GM12878 (cell line): ENCODE data around the gene UQCR11. TPM values are rescaled to one million over a fixed set of nuclear protein-coding genes. Genes with fewer than 3 reads are reported as not detected.

Experiments
- ATAC-seq: fragments of 200-7000 bp; cut with Tn5 transposase; 3 replicates; pipeline ENCODE4 v1.9.1; 2020; ENCODE audit warnings: mild to moderate bottlenecking, moderate library complexity
- BruUV-seq: library from RNA; stranded (reverse); fragments of 400-500 nt; replicated peaks from 2 replicates; lab custom pipeline; 2021; lab: Mats Ljungman, UMichigan
- CTCF ChIA-PET: fragments of 300-600 bp; sonication (Branson Sonifier 250); formaldehyde crosslinking; extraction: SDS; loops from one replicate; lab custom pipeline; 2021; ENCODE audit warnings: inconsistent platforms; lab: Yijun Ruan, JAX
- POLR2A ChIA-PET: fragments of 350-600 bp; formaldehyde crosslinking; extraction: SDS; loops from one replicate; lab custom pipeline; 2021; ENCODE audit warnings: inconsistent platforms; lab: Charles Lee
- RAD21 ChIA-PET: fragments of 300-600 bp; sonication (Branson Sonifier 250); formaldehyde crosslinking; loops from one replicate; lab custom pipeline; 2023; ENCODE audit warnings: antibody characterized with exemption; ENCODE audit not compliant: unreplicated experiment; lab: Charles Lee
- SMC1A ChIA-PET: fragments of 300-600 bp; sonication (Branson Sonifier 250); formaldehyde crosslinking; loops from one replicate; lab custom pipeline; 2023; ENCODE audit not compliant: unreplicated experiment, uncharacterized antibody; lab: Charles Lee
- DNase-seq: peaks from one replicate; pipeline ENCODE4 v3.0.0-alpha.2; 2011; ENCODE audit warnings: low read depth, low spot score
- FAIRE-seq: peaks from 3 replicates; lab custom pipeline; 2011; peaks lifted over from hg19 to GRCh38; lab: Jason Lieb, UNC
- H2AFZ ChIP-seq: 2 replicates; pipeline ENCODE4 v1.6.0; 2011; ENCODE audit warnings: low read depth, low read length, control low read depth; ENCODE audit not compliant: control insufficient read depth
- H3K27ac ChIP-seq: 2 replicates; pipeline ENCODE4 v1.5.1; 2011; ENCODE audit warnings: control low read depth; ENCODE audit not compliant: control insufficient read depth, insufficient read depth
- H3K27me3 ChIP-seq, 2 experiments: replicated peaks in 1 of 2; 2 replicates each; pipeline versions ENCODE4 v1.6.0 to v1.6.1; 2011; ENCODE audit warnings: low read length in 1 of 2; ENCODE audit not compliant: control insufficient read depth in 2 of 2, insufficient read depth in 2 of 2
- H3K36me3 ChIP-seq, 2 experiments: 2 replicates each; pipeline ENCODE4 v1.5.1; 2011; ENCODE audit warnings: low read length in 1 of 2; ENCODE audit not compliant: control insufficient read depth in 2 of 2, insufficient read depth in 2 of 2
- H3K4me1 ChIP-seq: 2 replicates; pipeline ENCODE4 v1.6.1; 2011; ENCODE audit warnings: mild to moderate bottlenecking, low read length, moderate library complexity, mixed read lengths; ENCODE audit not compliant: control insufficient read depth, insufficient read depth
- H3K4me2 ChIP-seq: 2 replicates; pipeline ENCODE4 v1.6.0; 2011; ENCODE audit warnings: control low read depth; ENCODE audit not compliant: control insufficient read depth, insufficient read depth
- H3K4me3 ChIP-seq: fragments of 200-600 bp; sonication (generic); 2 replicates; pipeline ENCODE4 v1.5.1; 2016
- H3K79me2 ChIP-seq: 2 replicates; pipeline ENCODE4 v1.6.0; 2011; ENCODE audit warnings: low read length; ENCODE audit not compliant: control insufficient read depth, insufficient read depth
- H3K9ac ChIP-seq: 2 replicates; pipeline ENCODE4 v1.8.0; 2011; ENCODE audit warnings: low read length, control low read depth, mixed read lengths; ENCODE audit not compliant: control insufficient read depth, insufficient read depth
- H3K9me3 ChIP-seq: replicated peaks from 3 replicates; pipeline ENCODE4 v1.5.1; 2011; ENCODE audit warnings: mild to moderate bottlenecking, low read length; ENCODE audit not compliant: control insufficient read depth, insufficient read depth
- H4K20me1 ChIP-seq: 2 replicates; pipeline ENCODE4 v1.6.0; 2011; ENCODE audit not compliant: control insufficient read depth, insufficient read depth
- CEBPB ChIP-seq, 2 experiments: fragments of 150-350 bp in 1 of 2; IDR thresholded peaks; 2 replicates each; pipeline ENCODE4 v1.6.1; 2012 to 2014; ENCODE audit warnings: low read depth in 2 of 2, low read length in 2 of 2, borderline replicate concordance in 1 of 2, inconsistent platforms in 1 of 2
- EED ChIP-seq: sonication (generic); IDR thresholded peaks from 2 replicates; pipeline ENCODE4 v1.6.1; 2016; ENCODE audit warnings: antibody characterized with exemption, low read depth
- EGR1 ChIP-seq, 2 experiments: IDR thresholded peaks; 1 replicate in 1 of 2; 2 replicates in 1 of 2; pipeline ENCODE4 v1.6.1; 2011 to 2012; ENCODE audit warnings: low read depth in 2 of 2, low read length in 2 of 2, borderline replicate concordance in 1 of 2, mild to moderate bottlenecking in 1 of 2, moderate library complexity in 1 of 2
- NRF1 ChIP-seq: conservative IDR thresholded peaks from 2 replicates; pipeline ENCODE4 v1.6.1; 2011; ENCODE audit warnings: mild to moderate bottlenecking, low read depth, low read length, improper control_type of control experiment
- POLR2A ChIP-seq: IDR thresholded peaks from 2 replicates; pipeline ENCODE4 v1.6.1; 2011; ENCODE audit warnings: low read depth, mild to moderate bottlenecking, low read length
- SMAD5 ChIP-seq: IDR thresholded peaks from 2 replicates; pipeline ENCODE4 v1.6.1; 2016; ENCODE audit warnings: antibody characterized with exemption, low read depth
- STAT1 ChIP-seq: fragments of 450-650 bp; conservative IDR thresholded peaks from 2 replicates; pipeline ENCODE4 v1.6.1; 2014; ENCODE audit warnings: antibody characterized with exemption, mild to moderate bottlenecking
- TCF7 ChIP-seq: IDR thresholded peaks from 2 replicates; pipeline ENCODE4 v1.6.1; 2014; ENCODE audit warnings: antibody characterized with exemption, borderline replicate concordance
- ZSCAN29 ChIP-seq: fragments of 450-650 bp; IDR thresholded peaks from 2 replicates; pipeline ENCODE4 v1.6.1; 2017; ENCODE audit warnings: mild to moderate bottlenecking, moderate library complexity
- WGBS: methylation state at CpG from one replicate; pipeline ENCODE4 v1.1.6; 2016; ENCODE audit warnings: low lambda C conversion rate; ENCODE audit not compliant: insufficient replicate concordance, insufficient coverage; ENCODE audit errors: missing lambda C conversion rate; 5-methylcytosine and 5-hydroxymethylcytosine counted together
- in situ Hi-C: fragments of 300-500 bp; cut with MboI; formaldehyde crosslinking; loops from 9 replicates; pipeline ENCODE4 v1.14.3; 2018; ENCODE audit warnings: mixed read lengths
- intact Hi-C: fragments of 100-400 bp; cut with micrococcal nuclease; formaldehyde crosslinking; loops from one replicate; pipeline ENCODE4 v1.14.2; 2022; ENCODE audit not compliant: unreplicated experiment
- polyA plus RNA-seq, 11 experiments: library from polyadenylated mRNA; depleted of rRNA in 4 of 11; unstranded in 6 of 11; stranded (reverse) in 5 of 11; fragments of >200 nt; fragmentation: Nextera tagmentation in 4 of 11; fragmentation: Illumina TruSeq in 1 of 11; extraction: Ambion mirVana in 4 of 11; extraction: Trizol in 1 of 11; gene quantifications; 1 replicate in 1 of 11; 2 replicates in 10 of 11; pipeline versions ENCODE4 v1.2.1 to v1.2.3, GENCODE V29; 2011 to 2016; ENCODE audit warnings: inconsistent platforms in 2 of 11, missing spikeins in 2 of 11, low read depth in 1 of 11
- total RNA-seq, 4 experiments: library from RNA; depleted of rRNA in 3 of 4; stranded (reverse); fragments of >200 nt in 3 of 4; fragmentation: Illumina TruSeq in 1 of 4; extraction: Trizol in 1 of 4; gene quantifications; 2 replicates each; pipeline versions ENCODE4 v1.2.1 to v1.2.3, GENCODE V29; 2013 to 2021

UQCR11 gene
- total and polyA plus RNA-seq, 10 of the 15 experiments (the other 5 are each of a cell fraction or from before 2014, with no cell fraction given): 28.6 to 586 (median 193) TPM

- no peak for ATAC-seq
- no peak overlapping the region for H3K27ac ChIP-seq
- RAD21 ChIA-PET: no interaction called here
- CTCF ChIA-PET: no interaction called here
- no peak overlapping the region for H3K4me2 ChIP-seq
- TF ChIP-seq POLR2A (peak; percentile 9; the same call in 1 of the 2 replicates), EGR1 (IDR thresholded peaks at IDR 0.05; ENCODE audit: borderline replicate concordance in 1 of 2, low read depth in 2 of 2, low read length in 2 of 2) (0 out of 3 replicates have a peak, but pooled peaks of 1 of the 2 experiments have one; percentile 7), NRF1 (no peak)
- in situ Hi-C loops (no loop called here), intact Hi-C loops (no loop called here)
- WGBS: 49% methylated on average over 8 of the region's 11 CpGs
- SMC1A ChIA-PET: no interaction called here
- FAIRE-seq: no peak
- no peak overlapping the region for H3K9ac ChIP-seq
- no peaks in the 10 kb centered on the region for H3K9me3 ChIP-seq
- no peak for DNase-seq
- BruUV-seq: no TSS peak
- no peak overlapping the region for H3K4me3 ChIP-seq
- H3K79me2 ChIP-seq: no peaks in the 10 kb centered on the region
- H3K36me3 ChIP-seq: peaks cover 10 to 40% of the 10 kb centered on the region in 2 experiments
- peaks cover 5% of the 10 kb centered on the region for H3K4me1 ChIP-seq
- no peaks in the 10 kb centered on the region for H3K27me3 ChIP-seq
- no peaks in the 10 kb centered on the region for H4K20me1 ChIP-seq
- POLR2A ChIA-PET: no interaction called here
- H2AFZ ChIP-seq: no peak overlapping the region
These were observed 5.3 kb upstream of the UQCR11 start for GRCh38 chr19:1610579-1610978.

GRCh38 chr19:1609680-1610474, 4.6 kb upstream of the UQCR11 start:
- no peak for FAIRE-seq

More at GRCh38 chr19:1609680-1610474, 4.6 kb upstream of the UQCR11 start:
- H3K4me2 ChIP-seq: no peak overlapping the region
- no peak overlapping the region for H3K27ac ChIP-seq
- intact Hi-C loops: loop anchor here (5.0 kb wide), 2 partner anchors 37 to 62 kb away; no protein-coding TSS in a partner anchor
- no peaks in the 10 kb centered on the region for H3K9me3 ChIP-seq
- peaks cover 9 to 33% of the 10 kb centered on the region in 2 experiments for H3K36me3 ChIP-seq
- ChIA-PET SMC1A (no interaction called here), RAD21 (no interaction called here), CTCF (no interaction called here), POLR2A (no interaction called here)
- H2AFZ ChIP-seq: no peak overlapping the region
- no peaks in the 10 kb centered on the region for H4K20me1 ChIP-seq
- H3K79me2 ChIP-seq: peaks cover 4% of the 10 kb centered on the region
- peaks cover 5% of the 10 kb centered on the region for H3K4me1 ChIP-seq
- no peaks in the 10 kb centered on the region for H3K27me3 ChIP-seq
- no peak overlapping the region for H3K4me3 ChIP-seq
- no peak overlapping the region for H3K9ac ChIP-seq
- BruUV-seq: no TSS peak
- no peak for TF ChIP-seq SMAD5
- TF ChIP-seq ZSCAN29: no peak
- no peak for TF ChIP-seq STAT1
- TF ChIP-seq POLR2A: peak; percentile 43
- no peak for TF ChIP-seq EED
- no peak for TF ChIP-seq CEBPB (IDR thresholded peaks at IDR 0.05; ENCODE audit: borderline replicate concordance in 1 of 2, low read depth in 2 of 2, low read length in 2 of 2)
- TF ChIP-seq TCF7: no peak
- no peak for ATAC-seq
- in situ Hi-C loops: loop anchor here (5.0 kb wide), 1 partner anchor 37 kb away; no protein-coding TSS in a partner anchor
- 90% methylated on average over 16 of the region's 16 CpGs for WGBS
- DNase-seq: no peak
